Measurements from ENCODE around the gene ECEL1.

ECEL1 gene

GRCh38 chr2:232523402-232523681, 35.7 kb upstream of the ECEL1 start:
- no peak for DNase-seq (ENCODE audit: low read depth in 1 of 2, low spot score in 1 of 2)

- DNase-seq (ENCODE audit: low read depth in 1 of 2, low spot score in 1 of 2) = no peak
These were observed 35.2 kb upstream of the ECEL1 start for GRCh38 chr2:232522623-232523401.

GRCh38 chr2:232521959-232522622, 34.5 kb upstream of the ECEL1 start:
- peak; percentile 38 to 56 for DNase-seq (ENCODE audit: low read depth in 1 of 2, low spot score in 1 of 2)

GRCh38 chr2:232521098-232521497, 33.5 kb upstream of the ECEL1 start:
- DNase-seq (ENCODE audit: low read depth in 1 of 2, low spot score in 1 of 2) = no peak

DNA sequence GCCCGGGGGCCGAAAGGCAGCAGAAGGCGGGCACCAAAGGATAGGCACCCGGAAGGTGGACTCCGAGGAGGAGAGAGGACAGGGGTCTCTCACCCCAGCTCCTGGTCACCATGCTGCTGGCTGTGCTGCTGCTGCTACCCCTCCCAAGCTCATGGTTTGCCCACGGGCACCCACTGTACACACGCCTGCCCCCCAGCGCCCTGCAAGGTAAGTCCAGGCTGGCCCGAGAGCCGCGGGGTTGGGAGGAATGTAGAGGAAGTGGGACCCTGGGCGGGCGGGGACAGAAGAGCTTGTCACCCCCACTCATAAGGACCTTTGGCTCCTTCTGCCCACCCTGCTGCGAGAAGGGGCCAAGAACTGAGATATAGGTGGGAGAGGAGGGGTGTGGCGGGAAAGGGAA, 32.9 kb upstream of the ECEL1 start:
- no peak for DNase-seq (ENCODE audit: low read depth in 1 of 2, low spot score in 1 of 2)

DNA sequence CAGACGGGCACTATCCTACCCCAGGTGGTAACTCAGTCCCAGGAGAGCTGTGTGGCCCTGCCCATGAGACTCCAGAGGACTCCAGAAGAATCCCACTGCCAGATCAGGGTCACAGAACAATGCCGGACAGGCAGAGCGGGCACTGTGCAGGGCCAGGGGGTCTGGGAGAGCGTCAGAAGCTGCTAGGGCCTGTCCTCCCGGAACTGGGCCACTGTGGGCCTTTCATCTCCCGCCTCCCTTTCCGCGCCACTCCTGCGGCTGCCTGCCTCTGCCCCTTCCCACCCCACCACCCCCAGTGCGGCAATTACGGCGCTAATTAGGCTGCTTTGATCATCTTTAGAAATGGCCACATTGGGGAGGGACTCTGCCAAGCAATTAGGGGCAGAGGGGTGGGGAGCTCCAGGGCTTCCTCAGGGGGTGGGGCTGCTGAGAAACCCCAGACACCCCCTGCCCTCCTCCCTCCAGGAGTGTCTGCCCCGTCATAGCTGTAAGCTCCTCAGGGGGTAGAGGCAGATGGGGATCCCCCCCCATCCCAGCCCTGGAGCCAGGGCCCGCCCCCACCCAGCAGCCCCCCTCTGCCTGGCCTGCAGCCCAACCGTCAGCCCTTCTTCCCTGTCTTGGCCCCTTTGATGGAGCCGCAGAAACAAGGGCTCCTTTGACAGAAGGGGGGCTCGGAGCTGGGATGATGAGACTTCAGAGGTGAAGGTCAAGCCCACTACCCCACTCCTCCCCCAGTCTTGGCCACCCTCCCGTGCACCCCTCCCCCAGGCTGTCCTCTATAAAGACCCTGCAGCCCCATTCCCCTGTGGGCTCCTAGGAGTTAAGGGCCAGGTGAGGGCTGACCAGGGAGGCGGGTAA, 32.2 kb upstream of the ECEL1 start, which contains the start of gene PRSS56:
TSS of gene PRSS56 (plus strand) at position 808 of the 858 bp plus-strand sequence. CDS start 211 bp downstream, outside the sequence.
- no peak for DNase-seq (ENCODE audit: low read depth in 1 of 2, low spot score in 1 of 2)

- no peak for DNase-seq (ENCODE audit: low read depth in 1 of 2, low spot score in 1 of 2)
These were observed 31.2 kb upstream of the ECEL1 start for GRCh38 chr2:232518844-232519243.

DNA sequence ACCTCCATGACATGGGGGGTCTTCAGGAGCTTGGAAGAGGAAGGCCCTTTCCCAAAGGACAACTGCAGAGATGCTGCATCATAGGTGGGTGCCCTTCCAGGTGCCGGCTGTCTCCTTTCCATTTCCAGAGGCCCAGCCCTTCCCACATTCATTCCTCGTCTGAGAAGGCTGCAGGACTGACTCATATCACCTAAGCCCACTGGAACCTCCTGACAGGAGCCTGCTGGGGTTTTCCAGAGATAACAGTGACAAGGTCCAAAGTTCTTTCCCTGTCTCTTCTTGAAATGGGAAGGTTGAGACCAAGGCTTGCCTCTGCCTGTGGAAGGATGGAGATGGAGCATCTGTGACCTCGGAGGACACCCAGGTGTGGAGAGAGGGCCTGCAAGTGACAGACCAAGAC, 28.9 kb upstream of the ECEL1 start:
- no peak for DNase-seq (ENCODE audit: low read depth in 1 of 2, low spot score in 1 of 2)

GRCh38 chr2:232515639-232516038, 28.0 kb upstream of the ECEL1 start:
- DNase-seq (ENCODE audit: low read depth in 1 of 2, low spot score in 1 of 2) = no peak

GRCh38 chr2:232513353-232513752, 25.7 kb upstream of the ECEL1 start:
- no peak for DNase-seq (ENCODE audit: low read depth in 1 of 2, low spot score in 1 of 2)

DNA sequence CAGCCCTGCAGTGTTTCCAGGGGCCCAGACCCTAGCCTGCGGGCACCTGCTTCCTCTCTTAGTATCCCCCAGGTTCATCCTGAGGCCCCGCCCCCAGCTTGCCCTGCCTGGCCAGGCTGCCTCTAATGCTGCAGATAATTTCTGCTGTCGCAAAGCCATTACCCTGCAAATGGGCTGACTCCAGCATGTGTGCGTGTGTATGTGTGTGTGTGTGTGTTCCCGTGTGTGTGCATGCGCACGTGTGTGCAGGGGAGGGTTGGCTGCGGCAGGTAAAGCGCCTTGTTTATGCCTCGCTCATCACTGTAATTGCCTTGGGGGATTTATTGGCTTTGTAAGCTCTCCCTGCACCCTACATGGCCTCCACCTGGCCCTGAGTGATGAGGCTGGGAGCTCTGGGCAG, 25.0 kb upstream of the ECEL1 start:
- DNase-seq (ENCODE audit: low read depth in 1 of 2, low spot score in 1 of 2) = no peak

DNA sequence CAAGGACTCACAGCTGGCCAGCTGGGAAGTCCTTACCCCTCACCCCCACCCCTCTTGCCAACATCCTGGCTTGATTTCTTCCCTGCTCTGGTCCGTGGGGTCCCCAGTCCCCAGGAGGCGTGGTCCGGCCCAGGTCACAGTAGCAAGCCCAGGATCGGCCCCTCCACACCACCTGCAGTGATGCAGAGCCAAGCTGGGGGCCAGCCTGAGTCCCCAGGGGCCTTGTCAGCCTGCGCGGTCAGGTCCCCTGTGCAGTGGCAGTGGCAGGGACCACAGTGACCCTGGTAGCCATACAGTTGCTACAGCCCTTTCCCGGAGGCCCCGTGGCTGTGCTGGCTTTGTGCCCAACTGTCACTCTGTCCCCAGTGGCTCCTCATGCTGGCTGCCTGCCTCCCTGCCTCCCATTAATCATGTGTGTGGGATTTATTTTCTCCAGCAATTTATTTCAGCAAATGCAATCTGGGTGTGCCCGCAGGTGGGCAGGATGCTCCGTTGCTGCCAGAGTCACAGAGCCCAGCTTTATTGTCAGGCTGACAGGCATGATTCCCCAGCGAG, 23.8 kb upstream of the ECEL1 start:
- no peak for DNase-seq (ENCODE audit: low read depth in 1 of 2, low spot score in 1 of 2)

DNA sequence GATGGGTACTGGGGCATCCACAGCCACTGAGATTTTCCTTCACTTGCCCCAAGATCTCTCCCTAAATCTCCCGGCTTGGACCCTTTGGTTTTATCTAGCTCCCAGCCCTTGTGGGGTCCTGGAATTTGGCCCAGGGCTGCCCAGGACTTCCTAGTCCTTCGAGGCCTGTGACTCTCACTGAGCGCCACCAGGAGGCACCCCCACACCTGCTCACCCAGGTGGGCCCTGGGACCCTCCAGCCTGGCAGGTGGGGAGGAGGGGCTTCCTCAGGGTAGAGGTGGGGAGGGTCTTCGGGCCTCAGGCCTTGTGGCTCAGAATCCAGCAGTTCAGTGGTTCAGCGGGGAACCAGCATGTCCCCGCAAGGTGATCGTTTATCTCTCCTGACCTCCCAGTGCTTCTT, 20.6 kb upstream of the ECEL1 start:
- no peak for DNase-seq (ENCODE audit: low read depth in 1 of 2, low spot score in 1 of 2)

GRCh38 chr2:232506709-232507108, 19.1 kb upstream of the ECEL1 start:
- DNase-seq (ENCODE audit: low read depth in 1 of 2, low spot score in 1 of 2) = no peak

- DNase-seq (ENCODE audit: low read depth in 1 of 2, low spot score in 1 of 2) = no peak
These were observed 18.2 kb upstream of the ECEL1 start for GRCh38 chr2:232505856-232506255.

DNA sequence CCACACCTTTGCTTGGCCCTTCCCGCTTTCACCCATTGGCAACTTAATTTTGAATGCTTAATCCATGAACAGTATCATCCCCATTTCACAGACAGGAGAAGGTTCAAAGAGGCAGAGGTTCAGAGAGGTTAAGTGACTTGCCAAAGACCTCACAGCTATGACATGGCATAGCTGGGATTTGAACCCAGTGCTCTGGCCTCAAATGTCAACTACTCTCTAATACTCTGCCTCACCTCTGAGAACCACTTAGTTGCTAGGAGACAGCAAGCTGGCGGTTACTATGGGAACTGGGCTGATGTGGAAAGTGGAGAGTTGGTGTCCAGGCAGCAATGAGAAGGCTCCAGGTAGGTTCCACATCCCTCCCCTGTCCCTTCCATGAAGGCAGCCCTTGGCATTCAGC, 16.8 kb upstream of the ECEL1 start:
- no peak for DNase-seq (ENCODE audit: low read depth in 1 of 2, low spot score in 1 of 2)

DNA sequence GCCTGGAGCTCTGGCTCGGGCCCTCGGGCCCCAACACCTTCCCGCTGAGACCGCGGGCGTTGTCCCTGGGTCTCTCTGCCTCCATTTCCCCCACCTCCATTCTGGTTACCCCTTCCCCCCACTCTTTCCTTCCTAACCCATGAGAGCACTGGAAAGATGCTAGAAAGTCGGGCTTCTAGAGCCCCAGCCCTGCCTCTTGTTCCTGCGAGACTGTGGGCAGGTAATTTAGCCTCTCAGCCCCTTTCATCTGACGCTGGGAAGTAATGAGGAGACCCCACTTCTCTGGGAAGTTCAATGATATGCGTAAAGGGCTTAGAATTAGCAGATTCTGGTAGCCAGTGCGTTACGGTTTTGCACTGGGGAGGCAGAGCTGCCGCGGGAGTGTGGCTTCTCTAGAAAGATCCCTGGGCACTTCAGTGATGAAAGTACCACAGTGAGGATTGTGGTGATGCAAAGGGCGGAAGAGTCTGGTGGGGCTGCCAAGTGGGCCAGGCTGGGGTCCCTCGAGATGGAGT, 16.2 kb upstream of the ECEL1 start:
- no peak for DNase-seq (ENCODE audit: low read depth in 1 of 2, low spot score in 1 of 2)

DNA sequence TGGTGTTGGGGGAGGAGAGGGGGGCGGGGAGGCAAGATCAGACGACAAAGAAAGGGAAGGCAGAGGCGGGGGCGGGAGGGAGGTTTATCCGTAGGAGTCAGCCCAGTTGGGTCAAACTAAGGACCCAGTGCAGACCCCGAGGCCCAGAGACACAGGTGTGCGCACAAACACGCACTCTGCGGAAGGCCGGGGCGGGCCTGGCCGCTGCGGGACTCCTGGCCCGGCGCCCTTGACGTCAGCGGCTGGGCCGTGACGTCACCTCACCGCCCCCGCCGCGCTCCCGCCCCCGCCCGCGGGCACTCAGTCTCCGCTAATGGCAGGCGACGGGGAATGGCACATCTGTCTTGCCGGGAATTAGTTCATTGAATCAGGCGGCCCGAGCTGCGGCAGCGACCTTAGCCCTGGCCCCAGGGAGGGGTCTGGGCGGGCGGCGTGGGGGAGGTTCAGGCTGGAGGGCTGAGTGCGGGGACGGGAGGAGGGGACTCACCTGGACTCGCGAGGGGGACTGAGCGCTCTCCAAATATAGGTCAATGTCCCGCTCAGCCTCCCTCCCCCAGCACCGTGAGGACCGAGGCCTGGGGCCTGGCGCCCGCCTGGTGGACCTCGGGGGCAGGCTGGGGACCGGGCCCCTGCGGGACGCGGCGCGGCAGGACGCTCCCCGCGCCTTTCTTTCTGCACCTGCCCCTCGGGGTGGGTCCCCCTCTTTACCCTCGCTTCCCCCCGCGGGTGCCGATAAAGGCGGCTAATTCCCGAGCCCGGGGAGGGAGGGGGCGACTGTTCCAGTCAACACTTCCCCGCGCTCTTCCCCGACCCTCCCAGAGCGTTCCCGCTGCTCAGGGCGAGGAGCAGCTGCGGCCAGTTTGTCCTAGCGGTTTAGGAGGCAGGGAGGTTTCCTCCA, 15.5 kb upstream of the ECEL1 start:
- DNase-seq (ENCODE audit: low read depth in 1 of 2, low spot score in 1 of 2) = no peak

DNA sequence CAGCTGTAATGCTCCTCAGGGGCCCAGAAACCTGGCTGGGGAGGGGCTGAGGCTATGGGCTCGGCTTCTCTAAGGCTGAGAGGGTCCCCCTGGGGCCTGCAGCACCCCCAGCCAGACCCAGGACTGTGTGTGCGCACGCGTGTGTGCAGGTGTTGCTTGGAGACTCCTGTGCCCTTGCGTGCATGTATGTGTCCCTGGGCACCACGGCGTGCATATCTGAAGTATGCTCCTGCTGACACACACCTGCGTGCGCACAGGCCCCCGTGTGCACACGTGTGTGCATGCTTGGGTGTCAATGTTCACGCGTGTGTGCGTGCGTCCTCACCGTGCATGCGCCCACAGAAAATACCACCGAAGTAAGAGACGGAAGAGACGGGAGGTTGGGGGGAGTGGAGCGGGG, 14.9 kb upstream of the ECEL1 start:
- DNase-seq (ENCODE audit: low read depth in 1 of 2, low spot score in 1 of 2) = no peak

DNA sequence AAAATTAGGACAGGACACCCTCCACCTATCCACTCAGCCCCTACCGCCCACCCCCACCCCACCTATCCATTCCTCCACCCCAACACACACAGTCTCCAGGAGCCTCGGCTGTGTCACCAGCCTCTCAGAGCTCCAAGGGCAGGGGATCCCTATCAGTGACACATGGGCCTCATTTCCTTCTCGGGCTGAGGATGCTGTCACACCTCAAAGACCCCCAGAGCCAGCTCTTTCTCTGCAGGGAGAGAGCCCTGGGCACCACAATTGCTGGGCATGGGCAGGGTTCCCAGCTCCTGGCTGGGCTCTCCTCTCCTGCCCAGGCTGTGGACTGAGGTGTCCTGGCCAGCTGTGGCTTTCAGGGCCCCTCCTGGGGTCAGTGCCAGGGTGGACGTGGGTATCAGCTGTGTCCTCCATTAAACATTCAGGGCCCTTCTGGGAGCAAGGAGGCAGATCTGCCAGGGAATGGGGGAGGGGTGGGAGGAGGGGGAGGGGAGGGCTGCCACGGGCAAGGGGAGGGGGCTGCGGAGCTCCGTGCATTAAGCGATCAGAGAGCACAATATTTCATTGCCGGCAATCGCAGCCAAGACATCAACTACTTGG, 14.3 kb upstream of the ECEL1 start:
- DNase-seq (ENCODE audit: low read depth in 1 of 2, low spot score in 1 of 2) = no peak
